RKO (cell line): ENCODE results near the gene ANKS3.

ENCODE experiments used
- DNase-seq: peaks from one replicate; pipeline ENCODE4 v3.0.0-alpha.2; 2016; ENCODE audit warnings: low spot score

The ANKS3 gene

DNA sequence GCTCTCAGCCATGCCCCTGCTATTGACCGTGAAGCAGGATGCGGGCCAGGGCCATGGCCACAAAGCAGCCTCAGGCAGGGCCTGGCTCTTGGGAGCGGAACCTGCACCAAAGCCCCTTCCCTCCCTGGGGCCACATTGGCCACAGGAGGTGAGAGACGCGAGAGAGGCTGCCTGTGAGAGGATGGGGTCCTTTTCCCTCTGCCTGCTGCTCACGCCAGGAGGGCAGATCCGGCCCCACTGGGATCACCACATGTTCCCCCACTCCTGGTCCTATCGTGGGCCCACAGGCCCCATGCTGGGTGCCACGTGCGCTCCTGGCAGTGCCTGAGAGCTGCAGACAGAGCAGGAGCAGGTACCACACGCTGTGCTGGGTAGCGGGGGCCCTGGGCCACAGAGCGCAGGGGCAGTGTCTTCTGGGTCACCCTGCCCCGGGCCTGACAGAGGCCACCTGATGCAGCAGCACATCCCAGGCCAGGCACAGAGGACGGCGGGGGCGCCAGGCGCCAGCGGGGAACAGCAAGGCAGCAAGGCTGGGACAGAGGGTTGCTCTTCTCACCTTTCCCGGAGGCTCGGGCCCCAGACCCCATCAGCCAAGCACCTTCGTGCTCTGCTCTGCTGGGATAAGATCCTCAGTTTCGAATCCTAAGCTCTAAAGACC lies 49.9 kb downstream of the ANKS3 start:
- DNase-seq = no peak

DNA sequence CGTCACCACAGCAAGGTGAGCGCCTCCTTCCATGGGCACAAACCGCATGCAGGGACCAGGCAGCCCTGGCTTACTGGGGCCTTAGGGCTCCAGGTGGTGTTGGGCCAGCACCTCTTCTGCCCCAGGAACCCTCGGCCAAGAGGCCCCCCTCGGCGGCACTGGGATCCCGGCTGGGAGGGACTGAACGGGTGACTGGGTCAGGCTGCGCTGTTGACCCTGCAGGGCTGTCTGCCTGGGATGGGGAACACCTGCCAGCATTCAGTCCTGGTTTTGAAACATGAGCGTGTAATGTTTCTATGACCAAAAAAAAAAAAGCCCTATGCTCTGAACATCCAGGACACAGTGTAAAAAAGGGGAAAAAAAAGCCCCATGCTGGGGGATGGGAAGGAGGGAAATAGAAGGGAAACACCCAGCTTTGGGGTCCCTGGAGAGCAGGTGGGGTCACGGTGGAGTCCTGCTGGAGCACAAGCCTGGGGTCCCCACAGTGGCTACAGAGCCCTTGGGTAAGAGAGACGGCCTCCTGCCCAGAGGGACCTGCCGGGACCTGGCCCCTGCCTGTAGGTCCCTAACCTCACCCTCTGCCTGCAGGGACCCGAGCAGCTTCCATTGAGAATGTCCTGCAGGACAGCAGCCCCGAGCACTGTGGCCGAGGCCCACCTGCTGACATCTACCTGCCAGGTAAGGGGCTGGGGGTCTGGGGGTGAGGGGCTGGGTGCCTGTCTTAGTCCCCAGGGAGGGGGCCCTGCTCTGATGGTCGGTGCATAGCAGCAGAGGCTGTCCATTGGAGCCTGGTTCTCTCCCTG lies 50.6 kb downstream of the ANKS3 start:
- no peak for DNase-seq

- DNase-seq = peak; percentile 29
Measured at GRCh38 chr16:4682616-4683254, 51.3 kb downstream of the ANKS3 start.

DNA sequence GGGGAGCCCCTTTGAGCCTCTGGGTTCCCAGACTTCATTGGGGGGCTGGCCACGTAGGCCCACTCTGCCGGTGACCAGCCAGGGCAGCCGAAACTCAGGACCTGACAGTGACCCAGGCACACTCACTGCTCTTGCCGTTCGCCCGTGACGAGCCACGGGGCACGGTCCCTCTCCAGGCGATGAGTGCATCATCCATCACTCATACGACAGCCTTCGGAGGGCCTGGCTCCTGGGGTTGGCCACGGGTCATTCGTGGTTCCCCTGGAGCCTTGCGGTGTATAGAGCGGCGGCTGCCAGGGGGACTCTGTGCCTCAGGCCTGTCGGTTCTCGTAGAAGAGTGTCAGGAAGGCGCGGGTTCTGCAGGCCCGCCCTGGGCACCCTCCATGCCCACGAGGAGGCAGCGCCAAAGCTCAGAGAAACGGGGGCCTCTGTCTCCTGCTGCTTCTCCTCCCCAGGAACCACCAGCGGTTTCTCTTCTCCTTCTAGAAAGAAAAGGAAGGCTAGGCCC lies 51.9 kb downstream of the ANKS3 start:
- DNase-seq = no peak

GRCh38 chr16:4681471-4682083 lies 52.5 kb downstream of the ANKS3 start:
- no peak for DNase-seq

GRCh38 chr16:4680673-4681470 lies 53.2 kb downstream of the ANKS3 start:
- no peak for DNase-seq

GRCh38 chr16:4679850-4680636 lies 54.0 kb downstream of the ANKS3 start:
- no peak for DNase-seq

- DNase-seq = no peak
Measured at GRCh38 chr16:4679156-4679849, 54.8 kb downstream of the ANKS3 start.

GRCh38 chr16:4678596-4678995 lies 55.5 kb downstream of the ANKS3 start:
- no peak for DNase-seq

- no peak for DNase-seq
Measured at GRCh38 chr16:4677994-4678393, 56.1 kb downstream of the ANKS3 start.

- DNase-seq = no peak
Measured at GRCh38 chr16:4677390-4677789, 56.7 kb downstream of the ANKS3 start.

- DNase-seq = no peak
Measured at GRCh38 chr16:4676831-4677230, 57.2 kb downstream of the ANKS3 start.

GRCh38 chr16:4675864-4676786 lies 57.9 kb downstream of the ANKS3 start:
- DNase-seq = no peak

DNA sequence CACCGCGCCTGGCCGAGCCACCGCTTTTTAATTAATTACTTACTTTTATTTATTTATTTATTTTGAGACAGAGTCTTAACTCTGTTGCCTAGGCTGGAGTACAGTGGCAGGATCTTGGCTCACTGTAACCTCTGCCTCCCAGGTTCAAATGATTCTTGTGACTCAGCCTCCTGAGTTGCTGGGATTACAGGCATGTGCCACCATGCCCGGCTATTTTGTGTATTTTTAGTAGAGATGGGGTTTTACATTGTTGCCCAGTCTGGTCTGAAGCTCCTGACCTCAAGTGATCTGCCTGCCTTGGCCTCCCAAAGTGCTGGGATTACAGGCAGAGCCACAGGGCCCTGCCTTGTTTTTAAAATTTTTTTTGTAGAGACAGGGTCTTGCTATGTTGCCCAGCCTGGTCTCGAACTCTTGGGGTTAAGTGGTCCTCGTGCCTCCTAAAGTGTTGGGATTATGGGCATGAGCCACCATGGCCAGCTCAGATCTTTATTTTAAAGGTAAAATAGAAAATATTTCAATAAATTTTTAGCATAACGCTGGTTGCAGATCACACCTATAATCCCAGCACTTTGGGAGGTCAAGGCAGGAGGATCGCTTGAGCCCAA lies 59.0 kb downstream of the ANKS3 start:
- DNase-seq = no peak

DNA sequence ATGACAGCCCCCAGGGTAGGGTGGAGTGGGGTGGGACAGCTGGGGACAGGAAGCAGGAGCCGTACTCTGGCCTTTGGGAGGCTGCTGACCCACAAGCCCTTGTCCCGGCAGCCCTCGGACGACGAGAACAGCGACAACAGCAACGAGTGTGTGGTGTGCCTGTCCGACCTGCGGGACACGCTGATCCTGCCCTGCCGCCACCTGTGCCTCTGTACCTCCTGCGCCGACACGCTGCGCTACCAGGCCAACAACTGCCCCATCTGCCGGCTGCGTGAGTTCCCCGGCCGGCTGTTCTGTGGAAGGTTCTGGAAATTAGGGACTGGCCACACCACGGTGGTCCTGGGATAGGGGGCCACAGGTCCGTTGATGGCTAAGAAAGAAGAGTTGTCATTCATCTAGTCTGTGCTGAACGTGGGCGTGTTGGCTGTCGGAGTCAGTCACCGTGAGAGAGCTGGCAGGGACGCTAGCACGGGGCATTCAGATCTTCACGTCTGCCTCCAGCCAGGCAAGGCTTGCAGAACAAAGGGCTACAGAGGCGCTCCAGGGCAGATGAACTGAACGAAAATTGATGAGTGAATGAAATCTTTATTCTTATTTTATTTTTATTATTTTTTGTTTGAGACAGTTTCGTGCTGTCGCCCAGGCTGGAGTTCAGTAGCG lies 60.6 kb downstream of the ANKS3 start:
- DNase-seq = no peak

GRCh38 chr16:4668313-4668960 lies 65.6 kb downstream of the ANKS3 start:
- DNase-seq = no peak

DNA sequence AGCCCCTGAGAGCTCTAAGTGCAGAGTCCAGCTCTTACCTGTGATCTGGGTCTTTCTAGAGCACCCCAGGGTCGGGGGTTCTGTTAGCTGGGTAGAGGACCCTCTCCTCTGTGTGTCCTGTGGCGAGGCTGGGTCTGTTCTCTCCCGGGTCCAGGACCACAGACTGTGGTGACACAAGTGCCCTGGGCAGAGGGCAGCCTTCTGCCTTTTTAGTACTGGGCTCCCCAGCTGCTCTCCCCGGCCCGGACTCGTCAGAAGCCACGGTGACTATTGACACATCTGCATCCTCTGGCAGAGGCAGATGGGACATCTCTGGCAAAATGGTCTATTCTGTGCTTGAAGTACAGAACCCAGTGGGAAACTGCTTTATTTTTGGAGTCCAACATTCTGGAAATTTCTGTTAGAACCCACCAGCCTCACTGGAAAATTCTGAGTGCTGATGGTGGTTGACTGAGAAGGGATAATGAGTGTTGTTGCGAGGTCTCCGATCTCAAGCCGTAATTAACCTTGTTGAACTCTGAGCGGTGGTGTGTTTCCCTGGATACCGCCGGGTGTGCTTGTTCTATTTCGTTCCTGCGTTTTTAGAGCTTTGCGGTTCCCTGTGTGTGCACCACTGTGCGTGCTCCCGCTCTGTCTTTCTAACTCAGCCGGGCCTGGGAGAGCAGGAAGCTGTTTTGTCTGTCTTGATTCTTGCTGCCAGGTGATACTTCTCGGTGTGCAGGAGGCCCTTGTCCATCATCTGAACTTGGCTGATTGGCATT lies 66.7 kb downstream of the ANKS3 start:
- no peak for DNase-seq
